SJSA1 (cell line): ENCODE measurements around the gene S100A3. TPM values are rescaled to one million over a fixed set of nuclear protein-coding genes. Genes with fewer than 3 reads are reported as not detected.

Source experiments
- DNase-seq, 2 experiments: peaks; one replicate each; pipeline ENCODE4 v3.0.0-alpha.2; 2015 to 2020; ENCODE audit warnings: low spot score in 2 of 2, low read depth in 1 of 2
- H3K27ac ChIP-seq: fragments of 250-450 bp; sonication (Bioruptor Pico); 2 replicates; pipeline ENCODE4 v1.5.1; 2020; ENCODE audit warnings: mild to moderate bottlenecking, moderate library complexity
- H3K27me3 ChIP-seq: fragments of 250-450 bp; sonication (Bioruptor Pico); replicated peaks from 2 replicates; pipeline ENCODE4 v1.5.1; 2020; ENCODE audit warnings: mild to moderate bottlenecking, moderate library complexity
- H3K36me3 ChIP-seq: fragments of 250-450 bp; sonication (Bioruptor Pico); 2 replicates; pipeline ENCODE4 v1.5.1; 2020; ENCODE audit warnings: mild to moderate bottlenecking
- H3K4me1 ChIP-seq: fragments of 250-450 bp; sonication (Bioruptor Pico); replicated peaks from 2 replicates; pipeline ENCODE4 v1.6.1; 2021; ENCODE audit warnings: mild to moderate bottlenecking
- H3K4me3 ChIP-seq: fragments of 250-450 bp; sonication (Bioruptor Pico); 2 replicates; pipeline ENCODE4 v1.5.1; 2020; ENCODE audit warnings: mild to moderate bottlenecking
- H3K9me3 ChIP-seq: fragments of 250-450 bp; sonication (Bioruptor Pico); replicated peaks from 2 replicates; pipeline ENCODE4 v1.5.1; 2020; ENCODE audit warnings: mild to moderate bottlenecking
- total RNA-seq: library from RNA; depleted of rRNA; stranded (reverse); fragments of >200 nt; shearing (Covaris generic); gene quantifications from 2 replicates; pipeline ENCODE4 v1.2.3, GENCODE V29; 2014

The S100A3 gene
- total RNA-seq, 1 experiment from 2014 or later: 2.9 TPM

GRCh38 chr1:153550398-153550758 is 1.3 kb upstream of the S100A3 start:
- H3K4me3 ChIP-seq: no peak overlapping the region

GRCh38 chr1:153549741-153550397 is 811 bp upstream of the S100A3 start:
- Histone ChIP-seq H3K9me3 (no peaks in the 10 kb centered on the region), H3K4me1 (peaks cover 54% of the 10 kb centered on the region), H3K27ac (peak overlapping the region; percentile 75), H3K27me3 (no peaks in the 10 kb centered on the region), H3K36me3 (no peaks in the 10 kb centered on the region), H3K4me3 (no peak overlapping the region)
- no peak for DNase-seq

More at GRCh38 chr1:153550398-153550758, 1.3 kb upstream of the S100A3 start:
- Histone ChIP-seq H3K4me1 (peaks cover 49% of the 10 kb centered on the region), H3K36me3 (no peaks in the 10 kb centered on the region), H3K27me3 (no peaks in the 10 kb centered on the region), H3K27ac (no peak overlapping the region), H3K9me3 (no peaks in the 10 kb centered on the region)
- DNase-seq: no peak

GRCh38 chr1:153547560-153548551 is 1.2 kb downstream of the S100A3 start:
- peaks cover 62% of the 10 kb centered on the region for H3K4me1 ChIP-seq

GRCh38 chr1:153546796-153547559 is 2.1 kb downstream of the S100A3 start:
- Histone ChIP-seq H3K4me1 (peaks cover 55% of the 10 kb centered on the region), H3K4me3 (no peak overlapping the region)

More at GRCh38 chr1:153547560-153548551, 1.2 kb downstream of the S100A3 start:
- DNase-seq: no peak
- no peaks in the 10 kb centered on the region for H3K27me3 ChIP-seq
- no peak overlapping the region; the same call in 1 of the 2 replicates for H3K27ac ChIP-seq
- no peaks in the 10 kb centered on the region for H3K36me3 ChIP-seq
- no peak overlapping the region for H3K4me3 ChIP-seq
- no peaks in the 10 kb centered on the region for H3K9me3 ChIP-seq

GRCh38 chr1:153546371-153546770 is 2.7 kb downstream of the S100A3 start:
- H3K27me3 ChIP-seq: no peaks in the 10 kb centered on the region
- no peak overlapping the region for H3K27ac ChIP-seq
- H3K4me1 ChIP-seq: peaks cover 51% of the 10 kb centered on the region
- H3K4me3 ChIP-seq: no peak overlapping the region
- no peak for DNase-seq
- H3K9me3 ChIP-seq: no peaks in the 10 kb centered on the region
- H3K36me3 ChIP-seq: no peaks in the 10 kb centered on the region

More at GRCh38 chr1:153546796-153547559, 2.1 kb downstream of the S100A3 start:
- Histone ChIP-seq H3K27me3 (no peaks in the 10 kb centered on the region), H3K36me3 (no peaks in the 10 kb centered on the region), H3K9me3 (no peaks in the 10 kb centered on the region), H3K27ac (no peak overlapping the region)
- DNase-seq: no peak

GRCh38 chr1:153545067-153546055 is 3.7 kb downstream of the S100A3 start, which contains the start of gene S100A4:
Gene S100A4 (minus strand): TSS chr1:153545806. CDS start chr1:153544794, 1,012 bp downstream.
- Histone ChIP-seq H3K9me3 (no peaks in the 10 kb centered on the region), H3K27ac (no peak within 1 kb of the TSS), H3K4me3 (no peak within 1 kb of the TSS), H3K4me1 (peaks cover 58% of the 10 kb centered on the region), H3K36me3 (no peaks in the 10 kb centered on the region), H3K27me3 (no peaks in the 10 kb centered on the region)
- peak; percentile 91 to 95 for DNase-seq

- DNase-seq: no peak
- no peak overlapping the region for H3K4me3 ChIP-seq
- H3K4me1 ChIP-seq: peaks cover 52% of the 10 kb centered on the region
- no peaks in the 10 kb centered on the region for H3K36me3 ChIP-seq
- no peak overlapping the region for H3K27ac ChIP-seq
- H3K9me3 ChIP-seq: no peaks in the 10 kb centered on the region
- no peaks in the 10 kb centered on the region for H3K27me3 ChIP-seq
Observed at GRCh38 chr1:153544453-153545066, 4.5 kb downstream of the S100A3 start.

- no peak overlapping the region for H3K4me3 ChIP-seq
- H3K36me3 ChIP-seq: no peaks in the 10 kb centered on the region
- H3K27ac ChIP-seq: no peak overlapping the region
- H3K4me1 ChIP-seq: peaks cover 44% of the 10 kb centered on the region
- no peaks in the 10 kb centered on the region for H3K27me3 ChIP-seq
- DNase-seq: no peak
- no peaks in the 10 kb centered on the region for H3K9me3 ChIP-seq
Observed at GRCh38 chr1:153543736-153544135, 5.3 kb downstream of the S100A3 start.

GRCh38 chr1:153542956-153543711 is 5.9 kb downstream of the S100A3 start:
- Histone ChIP-seq H3K9me3 (no peaks in the 10 kb centered on the region), H3K36me3 (no peaks in the 10 kb centered on the region), H3K4me3 (no peak overlapping the region), H3K27me3 (no peaks in the 10 kb centered on the region), H3K4me1 (peaks cover 38% of the 10 kb centered on the region), H3K27ac (no peak overlapping the region)
- DNase-seq: no peak

- H3K4me1 ChIP-seq: peaks cover 31% of the 10 kb centered on the region
- H3K4me3 ChIP-seq: no peak overlapping the region
- H3K27me3 ChIP-seq: no peaks in the 10 kb centered on the region
- no peak for DNase-seq
- no peaks in the 10 kb centered on the region for H3K9me3 ChIP-seq
- no peak overlapping the region for H3K27ac ChIP-seq
- no peaks in the 10 kb centered on the region for H3K36me3 ChIP-seq
Observed at GRCh38 chr1:153541641-153542590, 7.1 kb downstream of the S100A3 start.
